ENCODE data around the gene C2orf76. TPM values are rescaled to one million over a fixed set of nuclear protein-coding genes. Genes with fewer than 3 reads are reported as not detected.
A peak's percentile ranks its signal among the peaks of the same experiment; 100 is the strongest.

Gene C2orf76
- total RNA-seq, 4 donors from 2014 or later: 6.7 to 10.6 (median 9.3) TPM

- Histone ChIP-seq H3K27ac (no peak overlapping the region), H3K27me3 (no peaks in the 10 kb centered on the region), H3K4me1 (peaks cover 1% of the 10 kb centered on the region), H3K36me3 (no peaks in the 10 kb centered on the region), H3K9me3 (no peaks in the 10 kb centered on the region), H3K4me3 (no peak overlapping the region)
- DNase-seq (ENCODE audit: low spot score in 2 of 2): no peak
- 93% methylated on average over 6 of the region's 6 CpGs for WGBS
- TF ChIP-seq POLR2A (IDR thresholded peaks at IDR 0.05) (no peak), POLR2AphosphoS5 (IDR thresholded peaks at IDR 0.05) (no peak), CTCF (IDR thresholded peaks at IDR 0.05) (no peak), EP300 (IDR thresholded peaks at IDR 0.05) (no peak)
Measured at GRCh38 chr2:119359774-119360173, 6.9 kb downstream of the C2orf76 start.

- no peak overlapping the region for H3K27ac ChIP-seq
- H3K4me1 ChIP-seq: peaks cover 19% of the 10 kb centered on the region
- DNase-seq (ENCODE audit: low spot score in 2 of 2): no peak
- H3K27me3 ChIP-seq: no peaks in the 10 kb centered on the region
- H3K36me3 ChIP-seq: no peaks in the 10 kb centered on the region
- 71% methylated on average over 1 of the region's 1 CpG for WGBS
- TF ChIP-seq CTCF (IDR thresholded peaks at IDR 0.05) (no peak), EP300 (IDR thresholded peaks at IDR 0.05) (no peak), POLR2AphosphoS5 (IDR thresholded peaks at IDR 0.05) (no peak), POLR2A (IDR thresholded peaks at IDR 0.05) (no peak)
- H3K4me3 ChIP-seq: no peak overlapping the region
- H3K9me3 ChIP-seq: no peaks in the 10 kb centered on the region
Measured at GRCh38 chr2:119354860-119355259, 11.8 kb downstream of the C2orf76 start.

GRCh38 chr2:119352357-119352756, 14.3 kb downstream of the C2orf76 start:
- H3K4me1 ChIP-seq: peaks cover 28% of the 10 kb centered on the region
- no peak overlapping the region for H3K4me3 ChIP-seq
- no peak for TF ChIP-seq POLR2AphosphoS5 (IDR thresholded peaks at IDR 0.05)
- TF ChIP-seq POLR2A (IDR thresholded peaks at IDR 0.05): no peak
- DNase-seq (ENCODE audit: low spot score in 2 of 2): no peak
- H3K27me3 ChIP-seq: no peaks in the 10 kb centered on the region
- no peaks in the 10 kb centered on the region for H3K9me3 ChIP-seq
- no peak overlapping the region for H3K27ac ChIP-seq
- H3K36me3 ChIP-seq: no peaks in the 10 kb centered on the region

GRCh38 chr2:119350311-119350998, 16.2 kb downstream of the C2orf76 start:
- no peak for DNase-seq (ENCODE audit: low spot score in 2 of 2)
- TF ChIP-seq CTCF (IDR thresholded peaks at IDR 0.05) (no peak), POLR2A (IDR thresholded peaks at IDR 0.05) (no peak), EP300 (IDR thresholded peaks at IDR 0.05) (no peak), POLR2AphosphoS5 (IDR thresholded peaks at IDR 0.05) (no peak)
- peaks cover 29% of the 10 kb centered on the region for H3K4me1 ChIP-seq
- 48% methylated on average over 3 of the region's 4 CpGs for WGBS
- H3K4me3 ChIP-seq: no peak overlapping the region
- H3K27ac ChIP-seq: peak overlapping the region; percentile 84
- H3K27me3 ChIP-seq: no peaks in the 10 kb centered on the region
- no peaks in the 10 kb centered on the region for H3K36me3 ChIP-seq
- no peaks in the 10 kb centered on the region for H3K9me3 ChIP-seq

DNA sequence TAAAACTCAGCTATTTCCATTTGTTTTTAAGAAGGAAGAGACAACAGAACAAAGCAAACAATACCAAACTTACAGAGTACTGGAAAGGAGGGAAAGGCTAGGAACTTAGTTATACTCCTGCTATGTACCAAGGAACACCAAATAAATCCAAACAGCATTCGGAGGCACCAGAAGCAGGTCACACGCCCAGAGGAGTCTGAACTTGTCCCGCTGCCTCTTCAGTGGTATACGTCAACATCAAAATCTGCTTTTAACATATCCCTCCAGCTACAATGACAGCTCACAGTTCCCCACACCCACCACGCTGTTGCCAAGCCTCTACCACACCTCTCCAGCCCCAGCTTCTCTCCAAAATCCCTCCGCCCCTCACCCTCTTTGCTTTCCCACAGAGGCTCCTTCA, 17.3 kb downstream of the C2orf76 start:
- TF ChIP-seq CTCF (IDR thresholded peaks at IDR 0.05) (no peak), POLR2AphosphoS5 (IDR thresholded peaks at IDR 0.05) (no peak), EP300 (IDR thresholded peaks at IDR 0.05) (no peak), POLR2A (IDR thresholded peaks at IDR 0.05) (no peak)
- WGBS: 63% methylated on average over 6 of the region's 6 CpGs
- Histone ChIP-seq H3K4me1 (peaks cover 35% of the 10 kb centered on the region), H3K4me3 (peak overlapping the region; percentile 0), H3K36me3 (no peaks in the 10 kb centered on the region), H3K27me3 (no peaks in the 10 kb centered on the region), H3K27ac (peak overlapping the region; percentile 84), H3K9me3 (no peaks in the 10 kb centered on the region)
- no peak for DNase-seq (ENCODE audit: low spot score in 2 of 2)

- 89% methylated on average over 2 of the region's 2 CpGs for WGBS
- Histone ChIP-seq H3K27me3 (no peaks in the 10 kb centered on the region), H3K27ac (no peak overlapping the region), H3K36me3 (peaks cover 3% of the 10 kb centered on the region), H3K4me3 (no peak overlapping the region), H3K9me3 (no peaks in the 10 kb centered on the region), H3K4me1 (peaks cover 21% of the 10 kb centered on the region)
- no peak for DNase-seq (ENCODE audit: low spot score in 2 of 2)
- TF ChIP-seq EP300 (IDR thresholded peaks at IDR 0.05) (no peak), POLR2A (IDR thresholded peaks at IDR 0.05) (no peak), POLR2AphosphoS5 (IDR thresholded peaks at IDR 0.05) (no peak), CTCF (IDR thresholded peaks at IDR 0.05) (no peak)
Measured at GRCh38 chr2:119341684-119342083, 24.9 kb downstream of the C2orf76 start.
